HepG2 (cell line): ENCODE results near the gene AHSP. TPM values are rescaled to one million over a fixed set of nuclear protein-coding genes. Genes with fewer than 3 reads are reported as not detected.

Experiments used
- AGO1 ChIP-seq: fragments of 200-400 bp; formaldehyde crosslinking; IDR thresholded peaks from 2 replicates; pipeline ENCODE4 v1.6.1; 2017; ENCODE audit warnings: mild to moderate bottlenecking, low read depth, low read length, moderate library complexity; ENCODE audit not compliant: poor library complexity, severe bottlenecking
- CC2D1A ChIP-seq: sonication (generic); formaldehyde crosslinking; IDR thresholded peaks from 2 replicates; pipeline ENCODE4 v1.8.1; 2023; ENCODE audit warnings: mild to moderate bottlenecking, missing genetic modification reagents
- DPF2 ChIP-seq: sonication (generic); formaldehyde crosslinking; IDR thresholded peaks from 2 replicates; pipeline ENCODE4 v1.4.0; 2020; ENCODE audit warnings: mild to moderate bottlenecking, low read depth, missing genetic modification reagents, borderline replicate concordance
- FOXC1 ChIP-seq: sonication (generic); formaldehyde crosslinking; IDR thresholded peaks from 2 replicates; pipeline ENCODE4 v1.8.0; 2022; ENCODE audit warnings: mild to moderate bottlenecking, missing genetic modification reagents, borderline replicate concordance
- GABPB1 ChIP-seq: IDR thresholded peaks from 2 replicates; pipeline ENCODE4 v1.6.1; 2016; ENCODE audit warnings: mild to moderate bottlenecking, missing genetic modification reagents, moderate library complexity, missing compliant biosample characterization
- GPN1 ChIP-seq: sonication (generic); formaldehyde crosslinking; IDR thresholded peaks from 2 replicates; pipeline ENCODE4 v1.5.1; 2020; ENCODE audit warnings: missing genetic modification reagents, borderline replicate concordance
- HDAC2 ChIP-seq: sonication (generic); formaldehyde crosslinking; IDR thresholded peaks from 2 replicates; pipeline ENCODE4 v1.4.0; 2020; ENCODE audit warnings: missing genetic modification reagents
- HMG20A ChIP-seq: IDR thresholded peaks from 2 replicates; pipeline ENCODE4 v1.6.1; 2016; ENCODE audit warnings: borderline replicate concordance
- JDP2 ChIP-seq: sonication (generic); formaldehyde crosslinking; IDR thresholded peaks from 2 replicates; pipeline ENCODE4 v1.8.1; 2022; ENCODE audit warnings: missing genetic modification reagents, borderline replicate concordance
- NFIB ChIP-seq: sonication (generic); formaldehyde crosslinking; IDR thresholded peaks from 2 replicates; pipeline ENCODE4 v1.9.0; 2021; ENCODE audit warnings: missing genetic modification reagents, mild to moderate bottlenecking, borderline replicate concordance
- NR2C2 ChIP-seq: sonication (generic); formaldehyde crosslinking; IDR thresholded peaks from 2 replicates; pipeline ENCODE4 v1.4.0; 2020; ENCODE audit warnings: missing genetic modification reagents, mild to moderate bottlenecking, moderate library complexity, borderline replicate concordance
- ONECUT2 ChIP-seq: sonication (generic); formaldehyde crosslinking; IDR thresholded peaks from 2 replicates; pipeline ENCODE4 v1.4.0; 2020; ENCODE audit warnings: missing genetic modification reagents
- PCBP1 ChIP-seq: fragments of 200-400 bp; formaldehyde crosslinking; IDR thresholded peaks from 2 replicates; pipeline ENCODE4 v1.6.1; 2017; ENCODE audit warnings: mild to moderate bottlenecking, low read depth, low read length, borderline replicate concordance
- PHF21A ChIP-seq: sonication (generic); formaldehyde crosslinking; IDR thresholded peaks from 2 replicates; pipeline ENCODE4 v1.5.0; 2020; ENCODE audit warnings: mild to moderate bottlenecking, missing genetic modification reagents
- POLR2A ChIP-seq, 2 experiments: IDR thresholded peaks; 2 replicates each; pipeline ENCODE4 v1.6.1; 2011; ENCODE audit warnings: low read depth in 2 of 2, low read length in 2 of 2, mild to moderate bottlenecking in 1 of 2, moderate library complexity in 1 of 2; ENCODE audit not compliant: insufficient read depth in 1 of 2
- RFX1 ChIP-seq: fragments of 450-650 bp; IDR thresholded peaks from 2 replicates; pipeline ENCODE4 v1.6.1; 2017
- STAT5B ChIP-seq: sonication (generic); formaldehyde crosslinking; IDR thresholded peaks from 2 replicates; pipeline ENCODE4 v1.4.0; 2020; ENCODE audit warnings: missing genetic modification reagents
- SYNCRIP ChIP-seq: fragments of 200-400 bp; formaldehyde crosslinking; IDR thresholded peaks from 2 replicates; pipeline ENCODE4 v1.6.1; 2018; ENCODE audit warnings: mild to moderate bottlenecking, low read depth, low read length; ENCODE audit not compliant: insufficient read depth
- YEATS4 ChIP-seq: sonication (generic); formaldehyde crosslinking; IDR thresholded peaks from 2 replicates; pipeline ENCODE4 v1.4.0; 2020; ENCODE audit warnings: missing genetic modification reagents, borderline replicate concordance
- ZBTB8A ChIP-seq: sonication (generic); formaldehyde crosslinking; IDR thresholded peaks from 2 replicates; pipeline ENCODE4 v1.4.0; 2020; ENCODE audit warnings: mild to moderate bottlenecking, low read depth, missing genetic modification reagents, borderline replicate concordance
- ZMAT3 ChIP-seq: sonication (generic); formaldehyde crosslinking; conservative IDR thresholded peaks from 2 replicates; pipeline ENCODE4 v1.7.0; 2021; ENCODE audit warnings: missing genetic modification reagents
- ZNF138 ChIP-seq: sonication (generic); formaldehyde crosslinking; IDR thresholded peaks from 2 replicates; pipeline ENCODE4 v1.5.0; 2020; ENCODE audit warnings: mild to moderate bottlenecking, low read depth, missing genetic modification reagents
- ZNF569 ChIP-seq: sonication (generic); formaldehyde crosslinking; IDR thresholded peaks from 2 replicates; pipeline ENCODE4 v1.5.0; 2020; ENCODE audit warnings: mild to moderate bottlenecking, missing genetic modification reagents, moderate library complexity, borderline replicate concordance
- ZNF766 ChIP-seq: sonication (generic); formaldehyde crosslinking; IDR thresholded peaks from 2 replicates; pipeline ENCODE4 v1.5.0; 2020; ENCODE audit warnings: missing genetic modification reagents, borderline replicate concordance
- ZNF782 ChIP-seq: sonication (generic); formaldehyde crosslinking; IDR thresholded peaks from 2 replicates; pipeline ENCODE4 v1.4.0; 2020; ENCODE audit warnings: missing genetic modification reagents, mild to moderate bottlenecking, borderline replicate concordance
- polyA plus RNA-seq, 8 experiments: library from polyadenylated mRNA; depleted of rRNA in 3 of 8; stranded (reverse) in 7 of 8; unstranded in 1 of 8; fragments of >200 nt; fragmentation: Illumina TruSeq in 4 of 8; extraction: Trizol in 4 of 8; gene quantifications; 2 replicates each; pipeline versions ENCODE4 v1.2.1 to v1.2.3, GENCODE V29; 2011 to 2016; ENCODE audit warnings: low read depth in 4 of 8, missing spikeins in 1 of 8, mixed read lengths in 1 of 8; ENCODE audit not compliant: insufficient read depth in 1 of 8
- total RNA-seq, 5 experiments: library from RNA; depleted of rRNA; stranded (reverse); fragments of >200 nt; fragmentation: Illumina TruSeq; extraction: Trizol; gene quantifications; 2 replicates each; pipeline ENCODE4 v1.2.3, GENCODE V29; 2016; ENCODE audit warnings: low read depth in 1 of 5
- TF ChIP-seq, protein P1 (sequence below): sonication (generic); formaldehyde crosslinking; IDR thresholded peaks from 2 replicates; pipeline ENCODE4 v1.4.0; 2020; ENCODE audit warnings: mild to moderate bottlenecking, missing genetic modification reagents
- TF ChIP-seq, protein P2 (sequence below): sonication (generic); formaldehyde crosslinking; IDR thresholded peaks from 2 replicates; pipeline ENCODE4 v1.4.0; 2020; ENCODE audit warnings: missing genetic modification reagents
- TF ChIP-seq, protein P3 (sequence below): sonication (generic); formaldehyde crosslinking; IDR thresholded peaks from 2 replicates; pipeline ENCODE4 v1.5.0; 2020; ENCODE audit warnings: missing genetic modification reagents

Gene AHSP
- total and polyA plus RNA-seq, 2 of the 13 experiments (the other 11 are each of a cell fraction or from before 2014, with no cell fraction given), result not detected

DNA sequence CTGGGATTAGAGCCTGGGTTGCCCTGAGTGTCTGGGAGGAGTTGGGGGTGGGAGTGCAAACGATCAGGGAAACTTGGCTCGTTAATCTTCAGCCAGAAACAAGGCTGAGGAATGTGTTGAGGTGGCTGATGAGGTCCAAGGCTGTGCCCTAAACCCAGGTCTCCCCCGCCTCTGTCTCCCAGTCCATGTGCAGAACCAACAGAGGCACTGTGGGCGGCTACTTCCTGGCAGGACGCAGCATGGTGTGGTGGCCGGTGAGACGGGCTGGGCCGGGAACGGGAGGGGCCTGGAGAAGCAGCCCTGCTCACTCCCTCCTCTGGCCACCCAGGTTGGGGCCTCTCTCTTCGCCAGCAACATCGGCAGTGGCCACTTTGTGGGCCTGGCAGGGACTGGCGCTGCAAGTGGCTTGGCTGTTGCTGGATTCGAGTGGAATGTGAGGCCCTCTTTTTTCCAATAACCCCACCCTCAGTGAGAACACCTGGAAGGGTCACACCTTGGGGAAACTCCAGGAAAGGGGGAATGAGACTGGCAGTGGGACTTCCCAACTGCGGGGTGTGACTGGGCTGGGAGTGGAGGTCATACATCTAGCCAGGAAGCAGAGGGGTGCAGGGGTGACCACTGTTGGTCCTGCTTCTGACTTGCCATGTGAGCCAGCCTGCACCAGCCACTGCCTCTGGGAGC lies 43.1 kb upstream of the AHSP start (continued):
- TF ChIP-seq, protein P1, sequence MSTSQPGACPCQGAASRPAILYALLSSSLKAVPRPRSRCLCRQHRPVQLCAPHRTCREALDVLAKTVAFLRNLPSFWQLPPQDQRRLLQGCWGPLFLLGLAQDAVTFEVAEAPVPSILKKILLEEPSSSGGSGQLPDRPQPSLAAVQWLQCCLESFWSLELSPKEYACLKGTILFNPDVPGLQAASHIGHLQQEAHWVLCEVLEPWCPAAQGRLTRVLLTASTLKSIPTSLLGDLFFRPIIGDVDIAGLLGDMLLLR (CRISPR knock-in tag), result 0 out of 2 replicates have a peak, but pooled peaks have one; percentile 12
- TF ChIP-seq AGO1 (no peak), CC2D1A (no peak), ZNF569 (CRISPR knock-in tag) (no peak), PCBP1 (no peak), FOXC1 (CRISPR knock-in tag) (no peak), ZNF766 (peak; percentile 36; the same call in 1 of the 2 replicates), NR2C2 (CRISPR knock-in tag) (peak; percentile 39; the same call in 1 of the 2 replicates), DPF2 (CRISPR knock-in tag) (no peak), STAT5B (no peak), ZBTB8A (CRISPR knock-in tag) (no peak), PHF21A (CRISPR knock-in tag) (peak; percentile 32; the same call in 1 of the 2 replicates), POLR2A (IDR thresholded peaks at IDR 0.05; ENCODE audit: insufficient read depth in 1 of 2, low read depth in 2 of 2, low read length in 2 of 2) (peak; percentile 38 to 67; a peak in 2 of 4 replicates), GPN1 (CRISPR knock-in tag) (no peak), GABPB1 (peak; percentile 80), ZNF138 (no peak), SYNCRIP (no peak), YEATS4 (peak; percentile 83; the same call in 1 of the 2 replicates), NFIB (CRISPR knock-in tag) (no peak), ONECUT2 (CRISPR knock-in tag) (peak; percentile 44; the same call in 1 of the 2 replicates), ZMAT3 (no peak), ZNF782 (CRISPR knock-in tag) (no peak), JDP2 (CRISPR knock-in tag) (no peak), HMG20A (CRISPR knock-in tag) (no peak), RFX1 (no peak), HDAC2 (CRISPR knock-in tag) (peak; percentile 75)
- TF ChIP-seq, protein P2, sequence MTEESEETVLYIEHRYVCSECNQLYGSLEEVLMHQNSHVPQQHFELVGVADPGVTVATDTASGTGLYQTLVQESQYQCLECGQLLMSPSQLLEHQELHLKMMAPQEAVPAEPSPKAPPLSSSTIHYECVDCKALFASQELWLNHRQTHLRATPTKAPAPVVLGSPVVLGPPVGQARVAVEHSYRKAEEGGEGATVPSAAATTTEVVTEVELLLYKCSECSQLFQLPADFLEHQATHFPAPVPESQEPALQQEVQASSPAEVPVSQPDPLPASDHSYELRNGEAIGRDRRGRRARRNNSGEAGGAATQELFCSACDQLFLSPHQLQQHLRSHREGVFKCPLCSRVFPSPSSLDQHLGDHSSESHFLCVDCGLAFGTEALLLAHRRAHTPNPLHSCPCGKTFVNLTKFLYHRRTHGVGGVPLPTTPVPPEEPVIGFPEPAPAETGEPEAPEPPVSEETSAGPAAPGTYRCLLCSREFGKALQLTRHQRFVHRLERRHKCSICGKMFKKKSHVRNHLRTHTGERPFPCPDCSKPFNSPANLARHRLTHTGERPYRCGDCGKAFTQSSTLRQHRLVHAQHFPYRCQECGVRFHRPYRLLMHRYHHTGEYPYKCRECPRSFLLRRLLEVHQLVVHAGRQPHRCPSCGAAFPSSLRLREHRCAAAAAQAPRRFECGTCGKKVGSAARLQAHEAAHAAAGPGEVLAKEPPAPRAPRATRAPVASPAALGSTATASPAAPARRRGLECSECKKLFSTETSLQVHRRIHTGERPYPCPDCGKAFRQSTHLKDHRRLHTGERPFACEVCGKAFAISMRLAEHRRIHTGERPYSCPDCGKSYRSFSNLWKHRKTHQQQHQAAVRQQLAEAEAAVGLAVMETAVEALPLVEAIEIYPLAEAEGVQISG (CRISPR knock-in tag), result peak; percentile 65
- TF ChIP-seq, protein P3, sequence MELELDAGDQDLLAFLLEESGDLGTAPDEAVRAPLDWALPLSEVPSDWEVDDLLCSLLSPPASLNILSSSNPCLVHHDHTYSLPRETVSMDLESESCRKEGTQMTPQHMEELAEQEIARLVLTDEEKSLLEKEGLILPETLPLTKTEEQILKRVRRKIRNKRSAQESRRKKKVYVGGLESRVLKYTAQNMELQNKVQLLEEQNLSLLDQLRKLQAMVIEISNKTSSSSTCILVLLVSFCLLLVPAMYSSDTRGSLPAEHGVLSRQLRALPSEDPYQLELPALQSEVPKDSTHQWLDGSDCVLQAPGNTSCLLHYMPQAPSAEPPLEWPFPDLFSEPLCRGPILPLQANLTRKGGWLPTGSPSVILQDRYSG (CRISPR knock-in tag), result no peak
